Measurements from ENCODE around the gene USH2A.

DNA sequence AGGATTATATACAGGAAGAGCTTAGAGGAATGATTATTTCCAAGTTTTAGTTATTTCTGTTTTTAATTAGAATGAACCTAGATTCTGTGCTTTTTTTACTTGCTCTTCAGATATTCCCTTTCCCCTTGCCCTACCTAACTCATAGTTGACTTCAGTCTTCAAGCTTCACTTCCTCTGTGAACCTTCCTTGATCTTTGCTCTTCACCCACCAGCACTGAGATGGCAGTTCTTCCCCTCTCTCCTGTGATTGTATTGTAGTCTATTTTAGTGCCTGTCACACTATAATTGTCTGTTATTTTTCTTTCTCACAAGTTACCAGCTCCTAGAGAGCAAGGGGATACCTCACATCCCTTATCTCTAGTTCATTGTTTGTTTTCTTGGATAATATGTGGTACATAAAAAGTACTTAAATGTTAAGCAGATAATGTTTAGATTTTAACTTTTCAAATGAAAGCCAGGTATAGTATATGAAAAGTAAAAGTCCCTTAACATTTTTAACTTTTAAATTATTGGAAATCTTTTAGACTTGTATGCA is 822.9 kb downstream of the USH2A start:
- TF ChIP-seq CTCF (IDR thresholded peaks at IDR 0.05) (no peak), POLR2A (IDR thresholded peaks at IDR 0.05) (no peak), EP300 (IDR thresholded peaks at IDR 0.05) (no peak)

All from gastroesophageal sphincter (tissue), 3 donors.